Esophagus muscularis mucosa (tissue), 3 donors: ENCODE data around the gene DOCK4.

Experiments used
- CTCF ChIP-seq, 3 experiments: fragments of 200-600 bp in 2 of 3; fragments of 450-650 bp in 1 of 3; sonication (generic) in 2 of 3; IDR thresholded peaks; one replicate each; pipeline ENCODE4 v1.5.1; 2017 to 2019; ENCODE audit warnings: antibody characterized with exemption in 3 of 3, mild to moderate bottlenecking in 2 of 3, moderate library complexity in 1 of 3
- POLR2A ChIP-seq: fragments of 450-650 bp; IDR thresholded peaks from one replicate; pipeline ENCODE4 v1.6.1; 2017; ENCODE audit warnings: antibody characterized with exemption, moderate library complexity, mild to moderate bottlenecking, low read depth

GRCh38 chr7:112160771-112161150 lies 45.4 kb downstream of the DOCK4 start:
- TF ChIP-seq CTCF (IDR thresholded peaks at IDR 0.05) (no peak), POLR2A (no peak)
